ENCODE measurements around the gene PTCD2. TPM values are rescaled to one million over a fixed set of nuclear protein-coding genes. Genes with fewer than 3 reads are reported as not detected.

PTCD2 gene
- total RNA-seq, 1 donor from 2014 or later, result 13.2 TPM

GRCh38 chr5:72346398-72346797, 26.2 kb downstream of the PTCD2 start:
- DNase-seq, result no peak

DNA sequence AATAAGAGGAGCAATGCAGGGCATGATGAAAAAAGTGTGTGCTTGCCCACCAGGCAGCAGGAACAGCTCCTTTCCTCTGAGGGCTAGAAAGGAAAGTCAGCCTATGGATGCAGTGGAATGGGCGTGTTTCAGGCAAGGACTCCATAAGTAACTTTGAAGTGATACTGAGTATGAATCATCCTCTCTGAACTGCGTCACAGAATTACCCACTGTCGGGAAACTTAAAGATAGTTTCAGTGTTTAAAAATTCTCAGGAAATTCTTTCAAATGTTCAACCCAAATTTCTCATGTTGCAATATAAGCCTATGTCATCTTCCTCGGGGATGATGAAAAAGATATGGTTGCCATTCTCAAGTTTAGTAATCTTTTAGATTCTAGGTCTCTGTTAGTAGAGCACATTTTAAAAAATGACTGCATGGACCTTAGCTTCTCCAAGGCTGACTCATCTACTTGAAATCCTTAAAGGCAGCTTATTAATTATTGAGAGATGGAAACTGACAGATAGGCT, 27.7 kb downstream of the PTCD2 start:
- no peak for DNase-seq

DNA sequence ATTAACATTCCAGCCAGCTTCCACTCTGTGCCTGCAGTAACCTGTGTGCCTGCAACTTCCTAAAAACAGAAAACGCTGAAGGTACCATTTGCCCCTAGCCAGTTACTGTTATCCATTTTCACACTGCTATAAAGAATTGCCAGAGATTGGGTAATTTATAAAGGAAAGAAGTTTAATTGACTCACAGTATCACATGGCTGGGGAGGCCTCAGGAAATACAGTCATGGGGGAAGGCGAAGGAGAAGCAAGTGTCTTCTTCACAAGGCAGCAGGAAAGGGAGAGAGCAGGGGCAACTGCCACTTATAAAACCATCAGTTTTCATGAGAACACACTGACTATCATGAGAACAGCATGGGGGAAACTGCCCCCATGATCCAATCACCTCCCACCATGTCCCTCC, 31.2 kb downstream of the PTCD2 start:
- DNase-seq, result no peak

DNA sequence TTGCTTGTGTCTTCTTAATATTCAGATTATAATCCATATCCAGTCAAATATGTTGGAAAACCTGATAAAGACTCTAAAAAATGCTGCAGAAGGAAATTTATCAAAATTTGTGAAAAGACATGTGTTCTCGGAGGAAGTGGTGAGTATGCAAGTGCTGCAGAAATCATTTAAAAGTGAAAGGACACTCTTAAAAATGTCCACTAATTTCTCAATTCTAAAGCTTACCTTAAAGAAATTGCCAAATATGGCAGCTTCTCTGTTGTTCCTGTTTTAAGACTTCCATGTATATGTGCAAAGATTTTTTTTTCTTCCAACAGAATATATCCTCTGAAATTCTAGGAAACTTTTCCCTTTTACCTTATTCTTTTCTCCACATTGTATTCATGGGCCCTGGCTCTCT, 32.4 kb downstream of the PTCD2 start:
- no peak for DNase-seq

DNA sequence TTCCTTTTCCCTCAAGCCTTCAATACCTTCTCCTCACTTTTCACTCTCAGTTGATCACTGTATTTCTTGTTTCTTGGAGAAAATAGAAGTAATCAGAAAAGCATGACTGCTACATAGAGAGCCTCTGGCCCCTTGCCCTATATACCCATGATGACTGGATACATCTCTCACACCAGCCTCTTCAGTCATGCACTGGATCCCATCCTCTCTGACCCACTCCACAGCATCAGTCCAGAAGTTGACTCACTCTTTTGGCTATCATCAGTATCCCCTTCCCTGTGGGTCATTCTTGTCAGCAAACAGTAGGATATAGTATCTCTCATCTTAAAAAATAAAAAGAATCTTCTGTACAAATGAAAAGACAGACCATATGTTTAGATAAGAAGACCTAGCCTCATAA, 32.9 kb downstream of the PTCD2 start:
- DNase-seq, result no peak

GRCh38 chr5:72355706-72356299, 35.6 kb downstream of the PTCD2 start:
- DNase-seq, result peak; percentile 75

DNA sequence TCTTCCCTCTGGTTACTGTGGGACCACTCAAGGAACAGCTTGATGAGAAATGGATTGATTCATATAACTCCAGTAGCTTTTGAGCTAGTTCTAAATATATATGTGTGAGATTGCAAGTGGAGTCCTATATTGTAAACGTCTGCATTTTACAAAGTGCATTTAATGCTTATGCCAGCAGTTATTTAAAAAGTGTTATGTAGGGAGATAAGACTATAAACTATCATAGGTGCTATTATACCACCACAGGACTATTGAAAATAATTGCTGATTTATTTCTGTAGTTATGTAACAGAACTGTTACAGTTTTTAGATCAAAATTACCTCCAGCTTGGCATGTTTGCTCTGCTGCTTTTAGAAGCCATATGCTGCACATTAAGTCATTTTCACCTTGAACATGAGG, 36.2 kb downstream of the PTCD2 start:
- no peak for DNase-seq

- no peak for DNase-seq
Observed at GRCh38 chr5:72358925-72359324, 38.8 kb downstream of the PTCD2 start.

DNA sequence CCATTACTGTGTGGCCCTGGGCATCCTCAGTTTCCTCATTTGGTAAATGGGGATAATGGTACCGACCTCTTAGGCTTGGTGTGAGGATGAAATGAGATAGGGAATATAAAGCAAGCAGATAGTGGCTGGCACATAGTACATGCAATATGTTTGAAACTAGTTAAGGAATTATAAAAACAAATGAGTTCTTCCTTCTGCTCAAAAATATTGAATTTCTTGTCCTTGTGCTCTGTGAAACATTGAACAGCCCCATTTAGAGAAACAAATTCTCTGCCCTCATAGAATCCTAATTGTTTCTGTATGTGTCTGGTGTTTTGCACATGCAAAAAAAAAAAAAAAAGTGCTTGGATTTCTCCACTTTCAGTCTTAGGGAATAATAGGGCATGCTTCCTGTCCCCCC, 39.7 kb downstream of the PTCD2 start:
- no peak for DNase-seq

- DNase-seq, result no peak
Observed at GRCh38 chr5:72363166-72363802, 43.1 kb downstream of the PTCD2 start.

DNA sequence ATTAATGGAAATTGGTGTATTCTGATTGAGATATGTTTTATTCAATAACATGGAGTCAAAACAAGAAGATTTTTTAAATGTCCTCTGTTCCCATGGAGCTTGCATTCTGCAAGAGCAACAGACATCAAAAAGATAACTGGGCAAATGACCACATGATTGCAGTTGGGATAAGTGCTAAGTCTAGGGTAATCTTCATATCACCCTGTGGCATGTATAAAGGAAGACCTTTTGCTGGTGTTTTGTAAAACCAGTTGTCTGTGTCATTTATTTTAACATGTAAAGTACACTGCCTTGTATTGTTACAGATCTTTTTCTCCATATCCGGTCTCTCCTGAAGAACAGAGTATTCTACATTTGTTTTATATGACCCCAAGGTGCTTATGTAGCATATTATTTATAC, 44.0 kb downstream of the PTCD2 start:
- no peak for DNase-seq

DNA sequence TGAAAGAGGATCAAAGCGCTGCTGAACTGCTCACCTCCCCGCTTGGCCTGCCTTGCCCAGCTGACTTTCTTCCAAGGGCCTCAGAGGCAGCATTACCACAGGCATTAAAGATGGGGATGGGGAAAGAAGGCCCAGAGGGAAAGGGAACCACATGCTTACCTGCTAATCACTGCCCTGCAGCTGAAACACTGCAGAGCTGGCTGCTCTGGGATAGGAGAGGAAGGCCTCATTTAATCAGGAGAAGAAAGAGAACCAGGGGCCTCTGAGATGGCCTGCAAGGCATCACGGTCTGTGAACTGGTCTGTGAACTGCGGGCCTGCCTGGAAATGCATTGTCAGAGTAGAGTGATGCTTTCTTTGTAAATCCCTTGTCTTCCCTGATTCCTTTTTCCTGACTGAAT, 44.8 kb downstream of the PTCD2 start:
- DNase-seq, result no peak

- peak; percentile 93 for DNase-seq
Observed at GRCh38 chr5:72366324-72366976, 46.3 kb downstream of the PTCD2 start.

- DNase-seq, result no peak
Observed at GRCh38 chr5:72368271-72368670, 48.1 kb downstream of the PTCD2 start.

DNA sequence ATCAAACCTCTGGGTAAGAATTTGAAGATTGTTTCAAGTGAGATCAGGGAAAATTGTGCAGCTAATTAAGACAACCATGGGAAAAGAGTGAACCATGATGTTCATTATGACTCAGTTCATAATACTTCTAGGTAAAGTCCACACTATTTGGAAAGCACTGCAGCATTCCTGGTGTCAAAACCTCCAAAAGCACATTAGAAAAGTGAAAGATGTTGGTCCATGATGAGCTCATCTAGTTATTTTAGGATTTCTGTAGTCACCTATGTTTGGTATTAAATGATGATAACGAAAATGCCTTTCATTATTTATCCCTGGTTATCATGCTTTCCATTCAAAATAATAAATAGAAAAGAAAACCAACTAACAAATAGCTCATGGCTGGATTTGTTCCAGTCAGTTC, 49.1 kb downstream of the PTCD2 start:
- no peak for DNase-seq

DNA sequence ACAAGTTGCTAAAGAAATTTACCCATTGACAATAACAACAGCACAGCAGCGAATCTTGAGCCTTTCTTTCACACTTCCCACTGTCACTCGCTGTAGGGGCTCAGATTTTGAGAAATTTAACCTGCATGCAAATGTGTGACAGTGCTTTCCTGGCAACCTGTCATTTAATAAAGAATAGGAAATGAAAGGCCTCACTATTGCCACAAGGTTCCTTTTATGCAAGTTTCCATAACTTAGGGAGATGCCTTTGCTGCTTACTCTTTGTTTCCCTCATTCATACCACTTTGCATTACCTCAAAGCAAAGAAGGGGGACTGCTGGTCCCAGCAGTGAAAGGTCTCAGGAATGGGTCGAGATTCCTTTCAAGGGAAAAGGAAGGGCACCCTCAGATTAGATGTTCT, 49.5 kb downstream of the PTCD2 start:
- DNase-seq, result no peak

GRCh38 chr5:72372331-72372730, 52.2 kb downstream of the PTCD2 start:
- DNase-seq, result no peak

- no peak for DNase-seq
Observed at GRCh38 chr5:72372923-72373322, 52.8 kb downstream of the PTCD2 start.

DNA sequence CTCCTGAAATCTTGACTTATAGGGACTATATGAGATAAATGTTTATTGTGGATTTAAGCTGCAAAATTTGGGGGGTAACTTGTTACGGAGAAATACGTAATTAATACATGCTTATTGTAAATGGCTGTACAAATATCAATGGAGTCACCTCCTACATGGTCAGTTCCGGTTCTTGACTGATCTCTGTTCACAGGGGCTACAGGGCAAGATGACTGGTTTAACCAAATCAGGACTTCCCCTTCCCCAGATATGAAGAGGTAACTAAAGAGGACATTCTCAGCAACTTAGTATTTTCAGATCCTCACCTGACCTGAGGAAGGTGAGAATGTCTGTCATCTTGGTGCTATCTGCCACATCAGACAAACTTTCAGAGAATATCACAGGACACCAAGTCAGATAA, 54.7 kb downstream of the PTCD2 start:
- no peak for DNase-seq

GRCh38 chr5:72376381-72376780, 56.2 kb downstream of the PTCD2 start:
- no peak for DNase-seq

DNA sequence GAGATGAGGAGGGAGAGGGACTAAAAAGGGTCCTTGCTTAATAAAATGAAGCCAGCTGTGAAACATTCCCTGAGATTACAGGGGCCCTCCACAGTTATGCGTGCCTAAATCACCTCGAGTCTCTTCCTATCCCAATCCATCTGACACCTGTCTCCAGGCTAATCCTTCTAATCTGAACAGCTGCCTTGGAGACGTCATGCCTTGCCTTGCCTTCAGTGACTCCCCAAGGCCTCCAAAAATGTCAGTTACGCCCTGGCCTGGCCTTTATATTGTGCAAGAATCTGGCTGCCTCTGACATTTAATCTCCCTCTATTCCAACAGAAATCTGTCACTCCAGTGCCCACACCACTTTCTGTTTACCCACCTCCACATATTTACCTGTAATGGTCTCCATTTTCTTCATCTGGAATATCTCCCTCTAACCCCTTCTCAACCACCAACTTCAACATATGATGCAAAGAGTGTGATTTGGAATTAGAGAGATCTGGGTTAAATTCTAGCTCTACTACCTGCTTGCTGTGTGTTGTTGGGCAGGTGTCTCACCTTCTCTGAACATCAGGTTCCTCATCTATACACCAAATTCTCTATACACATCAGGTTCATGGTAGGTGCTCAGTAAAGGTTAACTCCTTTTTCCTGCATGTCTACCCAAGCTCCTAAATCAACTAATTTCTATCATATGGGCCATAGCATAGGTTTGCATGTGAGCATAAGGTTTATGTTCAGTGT, 57.9 kb downstream of the PTCD2 start:
- peak; percentile 98 for DNase-seq

DNA sequence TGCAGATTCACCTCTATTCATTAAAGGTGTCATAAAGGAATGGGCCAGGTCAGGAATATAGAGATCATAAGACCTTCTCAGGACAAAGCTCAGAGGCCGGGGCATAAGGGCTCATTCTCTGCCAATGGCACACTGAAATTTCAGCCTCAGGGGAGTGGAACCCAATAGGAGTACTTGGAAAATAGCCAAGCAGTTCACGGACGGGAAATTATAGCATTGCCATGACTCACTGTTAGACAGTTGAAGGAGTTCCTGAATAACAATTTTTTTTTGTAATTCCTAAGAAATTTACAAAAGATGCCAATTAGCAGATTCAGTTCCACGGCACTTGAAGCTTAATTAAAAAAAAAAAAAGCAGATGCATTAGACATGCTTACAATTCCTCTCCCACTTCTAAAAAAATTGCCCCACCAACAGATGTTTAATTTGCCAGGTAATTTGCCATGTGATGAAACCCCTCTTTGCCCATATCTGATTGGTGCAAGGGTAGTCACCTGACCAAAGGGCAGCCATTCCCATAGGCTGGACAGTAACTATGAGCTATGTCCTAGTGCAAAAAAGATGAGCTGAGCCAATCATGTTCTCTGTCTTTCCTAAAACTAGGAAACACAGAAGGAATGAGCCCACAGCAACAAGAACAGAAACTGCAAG, 58.6 kb downstream of the PTCD2 start:
- peak; percentile 90 for DNase-seq

GRCh38 chr5:72379936-72380335, 59.8 kb downstream of the PTCD2 start:
- no peak for DNase-seq

Measured in tongue (tissue), 2 donors.